Keratinocyte (primary cell): Measurements from ENCODE around the gene P2RX2. TPM values are rescaled to one million over a fixed set of nuclear protein-coding genes. Genes with fewer than 3 reads are reported as not detected.

Experiments
- DNase-seq: peaks from one replicate; pipeline ENCODE4 v3.0.0-alpha.2; 2011; ENCODE audit warnings: low read depth, missing footprints, low spot score
- FAIRE-seq: peaks from 2 replicates; lab custom pipeline; 2011; peaks lifted over from hg19 to GRCh38; lab: Jason Lieb, UNC
- H2AFZ ChIP-seq: 2 replicates; pipeline ENCODE4 v1.6.0; 2012; ENCODE audit warnings: low read length, control low read depth, inconsistent platforms; ENCODE audit not compliant: control insufficient read depth
- H3K27ac ChIP-seq: 2 replicates; pipeline ENCODE4 v1.5.1; 2011; ENCODE audit warnings: low read length; ENCODE audit not compliant: control insufficient read depth, insufficient read depth
- H3K27me3 ChIP-seq: 3 replicates; pipeline ENCODE4 v1.6.0; 2011; ENCODE audit warnings: low read length; ENCODE audit not compliant: control insufficient read depth, insufficient read depth; ENCODE audit errors: extremely low read depth
- H3K36me3 ChIP-seq, 2 experiments: 2 replicates in 1 of 2; 3 replicates in 1 of 2; pipeline ENCODE4 v1.5.1; 2011; ENCODE audit warnings: low read length in 2 of 2, mild to moderate bottlenecking in 1 of 2; ENCODE audit not compliant: control insufficient read depth in 2 of 2, insufficient read depth in 2 of 2; ENCODE audit errors: extremely low read depth in 1 of 2
- H3K4me1 ChIP-seq: 3 replicates; pipeline ENCODE4 v1.5.1; 2011; ENCODE audit warnings: low read length; ENCODE audit not compliant: control insufficient read depth, insufficient read depth; ENCODE audit errors: extremely low read depth
- H3K4me2 ChIP-seq: 3 replicates; pipeline ENCODE4 v1.6.0; 2011; ENCODE audit warnings: low read depth, low read length; ENCODE audit not compliant: control insufficient read depth, insufficient read depth; ENCODE audit errors: extremely low read depth
- H3K4me3 ChIP-seq, 3 experiments: fragments of 200-600 bp in 1 of 3; sonication (generic) in 1 of 3; 2 replicates in 2 of 3; 3 replicates in 1 of 3; pipeline ENCODE4 v1.5.1; 2011 to 2016; ENCODE audit warnings: low read length in 3 of 3, mild to moderate bottlenecking in 3 of 3, control low read depth in 2 of 3, inconsistent platforms in 1 of 3, low read depth in 1 of 3, mixed read lengths in 1 of 3, mixed run types in 1 of 3, moderate library complexity in 1 of 3; ENCODE audit not compliant: control insufficient read depth in 2 of 3, insufficient read depth in 2 of 3; ENCODE audit errors: extremely low read depth in 1 of 3
- H3K79me2 ChIP-seq: 2 replicates; pipeline ENCODE4 v1.6.0; 2012; ENCODE audit warnings: low read length; ENCODE audit not compliant: control insufficient read depth, insufficient read depth
- H3K9ac ChIP-seq: 3 replicates; pipeline ENCODE4 v1.6.0; 2011; ENCODE audit warnings: low read length; ENCODE audit not compliant: control insufficient read depth, insufficient read depth; ENCODE audit errors: extremely low read depth
- H3K9me1 ChIP-seq: 3 replicates; pipeline ENCODE4 v1.6.0; 2011; ENCODE audit warnings: low read length; ENCODE audit not compliant: control insufficient read depth, insufficient read depth; ENCODE audit errors: extremely low read depth
- H3K9me3 ChIP-seq: 2 replicates; pipeline ENCODE4 v1.5.1; 2012; ENCODE audit warnings: low read depth, low read length; ENCODE audit not compliant: control insufficient read depth
- H4K20me1 ChIP-seq: 3 replicates; pipeline ENCODE4 v1.6.0; 2011; ENCODE audit warnings: low read length; ENCODE audit not compliant: control insufficient read depth, insufficient read depth; ENCODE audit errors: extremely low read depth
- CTCF ChIP-seq, 3 experiments: IDR thresholded peaks in 1 of 3; conservative IDR thresholded peaks in 1 of 3; optimal IDR thresholded peaks in 1 of 3; 2 replicates in 2 of 3; 3 replicates in 1 of 3; pipeline versions ENCODE3 to v1.5.1; 2011; ENCODE audit warnings: low read length in 3 of 3, mild to moderate bottlenecking in 3 of 3, moderate library complexity in 2 of 3, control low read depth in 1 of 3, inconsistent platforms in 1 of 3; ENCODE audit not compliant: insufficient read depth in 2 of 3; ENCODE audit errors: extremely low read depth in 1 of 3
- EZH2 ChIP-seq: IDR thresholded peaks from one replicate; pipeline ENCODE4 v1.6.1; 2012; ENCODE audit warnings: inconsistent platforms, mild to moderate bottlenecking, low read length, moderate library complexity
- dilution Hi-C: fragments of 300-500 bp; cut with MboI; formaldehyde crosslinking; loops from one replicate; pipeline ENCODE4 v1.7.0; 2020; ENCODE audit warnings: low sequenced_read_pairs; ENCODE audit not compliant: extremely low pct_ligation_motif_present
- polyA plus RNA-seq, 5 experiments: library from polyadenylated mRNA; depleted of rRNA in 3 of 5; stranded (reverse) in 3 of 5; stranded (forward) in 1 of 5; unstranded in 1 of 5; fragments of >200 nt; gene quantifications; 1 replicate in 1 of 5; 2 replicates in 3 of 5; 3 replicates in 1 of 5; pipeline versions ENCODE4 v1.2.1 to v1.2.3, GENCODE V29; 2011 to 2012; ENCODE audit warnings: missing spikeins in 2 of 5, low read depth in 1 of 5, low replicate concordance in 1 of 5

Gene P2RX2
- polyA plus RNA-seq, 1 donor (not counting 4 experiments of a cell fraction or from before 2014, with no cell fraction given), result not detected

- Histone ChIP-seq H3K36me3 (no peaks in the 10 kb centered on the region), H3K9ac (no peak overlapping the region), H3K4me3 (no peak overlapping the region), H3K27me3 (peaks cover 74% of the 10 kb centered on the region), H3K79me2 (no peaks in the 10 kb centered on the region), H4K20me1 (no peaks in the 10 kb centered on the region), H3K27ac (no peak overlapping the region), H3K9me3 (no peaks in the 10 kb centered on the region), H3K4me1 (peaks cover 5% of the 10 kb centered on the region), H3K9me1 (no peaks in the 10 kb centered on the region), H3K4me2 (no peak overlapping the region), H2AFZ (no peak overlapping the region)
- no peak for TF ChIP-seq EZH2
- TF ChIP-seq CTCF (optimal IDR thresholded peaks at IDR 0.05 in 1 of 3, IDR thresholded peaks at IDR 0.05 in 1 of 3, conservative IDR thresholded peaks at IDR 0.05 in 1 of 3; ENCODE audit: extremely low read depth in 1 of 3, insufficient read depth in 2 of 3, low read length in 3 of 3), result no peak
- dilution Hi-C loops, result no loop called here
- FAIRE-seq (no peak), DNase-seq (no peak)
Observed at GRCh38 chr12:132602572-132603239, 15.9 kb upstream of the P2RX2 start.

GRCh38 chr12:132603240-132604150 is 15.1 kb upstream of the P2RX2 start:
- Histone ChIP-seq H3K27ac (no peak overlapping the region), H3K4me1 (peaks cover 5% of the 10 kb centered on the region), H2AFZ (no peak overlapping the region), H3K9ac (no peak overlapping the region), H4K20me1 (no peaks in the 10 kb centered on the region), H3K79me2 (no peaks in the 10 kb centered on the region), H3K36me3 (no peaks in the 10 kb centered on the region), H3K9me3 (no peaks in the 10 kb centered on the region), H3K27me3 (peaks cover 79% of the 10 kb centered on the region), H3K4me3 (no peak overlapping the region), H3K9me1 (no peaks in the 10 kb centered on the region), H3K4me2 (no peak overlapping the region)
- DNase-seq (no peak), FAIRE-seq (no peak)
- dilution Hi-C loops, result no loop called here
- TF ChIP-seq EZH2 (peak; percentile 39), CTCF (optimal IDR thresholded peaks at IDR 0.05 in 1 of 3, IDR thresholded peaks at IDR 0.05 in 1 of 3, conservative IDR thresholded peaks at IDR 0.05 in 1 of 3; ENCODE audit: extremely low read depth in 1 of 3, insufficient read depth in 2 of 3, low read length in 3 of 3) (no peak)
